ENCODE data around the gene CYP2A6.
A peak's percentile ranks its signal among the peaks of the same experiment; 100 is the strongest.
"Not testable (repeated sequence)": the region's sequence is repeated elsewhere in the genome, so short reads cannot be mapped to it uniquely, and the experiment has no call there.

The CYP2A6 gene

GRCh38 chr19:40850277-40850676, at the start of gene CYP2A6:
Gene CYP2A6 (minus strand): TSS chr19:40850447. CDS start chr19:40850426, 21 bp downstream.
- in situ Hi-C loops (cut with MboI; ENCODE audit: low pct_unique_long_range_greater_than_20kb, low sequenced_read_pairs); DNase-seq: not testable (repeated sequence)

- in situ Hi-C loops (cut with MboI; ENCODE audit: low pct_unique_long_range_greater_than_20kb, low sequenced_read_pairs): loop anchor here (25.0 kb wide), 1 partner anchor 238 kb away; no protein-coding TSS in a partner anchor
- peak; percentile 78 for DNase-seq
Measured at GRCh38 chr19:40899964-40900363, 49.7 kb upstream of the CYP2A6 start.

GRCh38 chr19:40896843-40897789, 46.9 kb upstream of the CYP2A6 start:
- in situ Hi-C loops (cut with MboI; ENCODE audit: low pct_unique_long_range_greater_than_20kb, low sequenced_read_pairs): not testable (repeated sequence)
- peak; percentile 24 for DNase-seq

GRCh38 chr19:40896418-40896796, 46.2 kb upstream of the CYP2A6 start:
- in situ Hi-C loops (cut with MboI; ENCODE audit: low pct_unique_long_range_greater_than_20kb, low sequenced_read_pairs): no loop called here

GRCh38 chr19:40893112-40893511, 42.9 kb upstream of the CYP2A6 start:
- no peak for DNase-seq
- in situ Hi-C loops (cut with MboI; ENCODE audit: low pct_unique_long_range_greater_than_20kb, low sequenced_read_pairs): no loop called here

More at GRCh38 chr19:40896418-40896796, 46.2 kb upstream of the CYP2A6 start:
- no peak for DNase-seq

- no peak for DNase-seq
- in situ Hi-C loops (cut with MboI; ENCODE audit: low pct_unique_long_range_greater_than_20kb, low sequenced_read_pairs): no loop called here
Measured at GRCh38 chr19:40889366-40889765, 39.1 kb upstream of the CYP2A6 start.

- DNase-seq: no peak
- in situ Hi-C loops (cut with MboI; ENCODE audit: low pct_unique_long_range_greater_than_20kb, low sequenced_read_pairs): no loop called here
Measured at GRCh38 chr19:40888191-40888590, 37.9 kb upstream of the CYP2A6 start.

GRCh38 chr19:40884187-40884931, 34.1 kb upstream of the CYP2A6 start:
- in situ Hi-C loops (cut with MboI; ENCODE audit: low pct_unique_long_range_greater_than_20kb, low sequenced_read_pairs); DNase-seq: not testable (repeated sequence)

GRCh38 chr19:40882062-40882461, 31.8 kb upstream of the CYP2A6 start, which contains the start of gene CYP2A7:
Gene CYP2A7 (minus strand): TSS chr19:40882231. CDS start chr19:40882210, 21 bp downstream.
- in situ Hi-C loops (cut with MboI; ENCODE audit: low pct_unique_long_range_greater_than_20kb, low sequenced_read_pairs); DNase-seq: not testable (repeated sequence)

GRCh38 chr19:40879349-40879748, 29.1 kb upstream of the CYP2A6 start:
- in situ Hi-C loops (cut with MboI; ENCODE audit: low pct_unique_long_range_greater_than_20kb, low sequenced_read_pairs); DNase-seq: not testable (repeated sequence)

- peak; percentile 92 for DNase-seq
- in situ Hi-C loops (cut with MboI; ENCODE audit: low pct_unique_long_range_greater_than_20kb, low sequenced_read_pairs): not testable (repeated sequence)
Measured at GRCh38 chr19:40875526-40875951, 25.3 kb upstream of the CYP2A6 start.

- DNase-seq; in situ Hi-C loops (cut with MboI; ENCODE audit: low pct_unique_long_range_greater_than_20kb, low sequenced_read_pairs): not testable (repeated sequence)
Measured at GRCh38 chr19:40874874-40875273, 24.6 kb upstream of the CYP2A6 start.

- in situ Hi-C loops (cut with MboI; ENCODE audit: low pct_unique_long_range_greater_than_20kb, low sequenced_read_pairs); DNase-seq: not testable (repeated sequence)
Measured at GRCh38 chr19:40873873-40874272, 23.6 kb upstream of the CYP2A6 start.

- no peak for DNase-seq
- in situ Hi-C loops (cut with MboI; ENCODE audit: low pct_unique_long_range_greater_than_20kb, low sequenced_read_pairs): no loop called here
Measured at GRCh38 chr19:40872209-40872608, 22.0 kb upstream of the CYP2A6 start.

GRCh38 chr19:40867701-40868100, 17.5 kb upstream of the CYP2A6 start:
- in situ Hi-C loops (cut with MboI; ENCODE audit: low pct_unique_long_range_greater_than_20kb, low sequenced_read_pairs): no loop called here
- no peak for DNase-seq

GRCh38 chr19:40864739-40865496, 14.7 kb upstream of the CYP2A6 start:
- in situ Hi-C loops (cut with MboI; ENCODE audit: low pct_unique_long_range_greater_than_20kb, low sequenced_read_pairs): not testable (repeated sequence)
- DNase-seq: peak; percentile 61

GRCh38 chr19:40862785-40863184, 12.5 kb upstream of the CYP2A6 start:
- peak; percentile 47 for DNase-seq
- in situ Hi-C loops (cut with MboI; ENCODE audit: low pct_unique_long_range_greater_than_20kb, low sequenced_read_pairs): no loop called here

- no peak for DNase-seq
- in situ Hi-C loops (cut with MboI; ENCODE audit: low pct_unique_long_range_greater_than_20kb, low sequenced_read_pairs): no loop called here
Measured at GRCh38 chr19:40862333-40862732, 12.1 kb upstream of the CYP2A6 start.

GRCh38 chr19:40858109-40858508, 7.9 kb upstream of the CYP2A6 start:
- DNase-seq: no peak

More at GRCh38 chr19:40858109-40858508, 7.9 kb upstream of the CYP2A6 start:
- in situ Hi-C loops (cut with MboI; ENCODE audit: low pct_unique_long_range_greater_than_20kb, low sequenced_read_pairs): no loop called here

Data from KBM-7 (cell line).